HEK293 (cell line): ENCODE measurements around the gene B4GALT7.
A peak's percentile ranks its signal among the peaks of the same experiment; 100 is the strongest.

Experiments used
- CTCF ChIP-seq: fragments of 450-650 bp; formaldehyde crosslinking; IDR thresholded peaks from 2 replicates; pipeline ENCODE4 v1.5.1; 2016; ENCODE audit warnings: missing biosample characterization, missing genetic modification characterization
- ZFP3 ChIP-seq: fragments of 450-650 bp; formaldehyde crosslinking; IDR thresholded peaks from 2 replicates; pipeline ENCODE4 v1.5.1; 2016; ENCODE audit warnings: low read depth, missing biosample characterization, missing genetic modification characterization
- ZNF580 ChIP-seq: fragments of 450-650 bp; formaldehyde crosslinking; IDR thresholded peaks from 2 replicates; pipeline ENCODE4 v1.5.1; 2016; ENCODE audit warnings: missing biosample characterization, missing genetic modification characterization
- ZNF660 ChIP-seq: fragments of 450-650 bp; IDR thresholded peaks from 2 replicates; pipeline ENCODE4 v1.5.1; 2018; ENCODE audit warnings: missing biosample characterization, mild to moderate bottlenecking, missing genetic modification characterization

- TF ChIP-seq ZNF660 (tag by site-specific recombination): peak; percentile 96
- TF ChIP-seq ZFP3 (tag by site-specific recombination): no peak
- no peak for TF ChIP-seq CTCF
- no peak; the same call in 1 of the 2 replicates for TF ChIP-seq ZNF580 (tag by site-specific recombination)
These were observed at the start of gene B4GALT7 for GRCh38 chr5:177599731-177600507.
